Daoy (cell line): ENCODE results near the gene IMPDH1. TPM values are rescaled to one million over a fixed set of nuclear protein-coding genes. Genes with fewer than 3 reads are reported as not detected.

Source experiments
- DNase-seq: peaks from one replicate; pipeline ENCODE4 v3.0.0-alpha.2; 2015; ENCODE audit warnings: low read depth
- total RNA-seq: library from RNA; depleted of rRNA; stranded (reverse); fragments of >200 nt; shearing (Covaris generic); gene quantifications from 2 replicates; pipeline ENCODE4 v1.2.3, GENCODE V29; 2014

The IMPDH1 gene
- total RNA-seq, 1 experiment from 2014 or later, result 76.1 TPM

- peak; percentile 82 for DNase-seq
These were observed 4.1 kb downstream of the IMPDH1 start for GRCh38 chr7:128405471-128406313.

GRCh38 chr7:128404886-128405470 lies 4.8 kb downstream of the IMPDH1 start:
- DNase-seq, result peak; percentile 65

- DNase-seq, result no peak
These were observed 5.6 kb downstream of the IMPDH1 start for GRCh38 chr7:128404143-128404681.

GRCh38 chr7:128403676-128404075 lies 6.1 kb downstream of the IMPDH1 start:
- no peak for DNase-seq

- no peak for DNase-seq
These were observed 7.4 kb downstream of the IMPDH1 start for GRCh38 chr7:128402356-128402755.

- no peak for DNase-seq
These were observed 9.2 kb downstream of the IMPDH1 start for GRCh38 chr7:128400566-128400965.

- DNase-seq, result no peak
These were observed 9.8 kb downstream of the IMPDH1 start for GRCh38 chr7:128399991-128400390.

- DNase-seq, result no peak
These were observed 11.0 kb downstream of the IMPDH1 start for GRCh38 chr7:128398841-128399135.

- DNase-seq, result peak; percentile 65
These were observed 11.6 kb downstream of the IMPDH1 start for GRCh38 chr7:128398016-128398840.

- DNase-seq, result no peak
These were observed 13.4 kb downstream of the IMPDH1 start for GRCh38 chr7:128396357-128396756.

- no peak for DNase-seq
These were observed 14.0 kb downstream of the IMPDH1 start for GRCh38 chr7:128395748-128396147.

GRCh38 chr7:128394904-128395496 lies 14.8 kb downstream of the IMPDH1 start:
- DNase-seq, result no peak

- no peak for DNase-seq
These were observed 16.1 kb downstream of the IMPDH1 start for GRCh38 chr7:128393526-128394330.

- no peak for DNase-seq
These were observed 17.1 kb downstream of the IMPDH1 start for GRCh38 chr7:128392446-128393327.

- no peak for DNase-seq
These were observed 18.0 kb downstream of the IMPDH1 start for GRCh38 chr7:128391805-128392204.

GRCh38 chr7:128390871-128391565 lies 18.8 kb downstream of the IMPDH1 start:
- no peak for DNase-seq

- no peak for DNase-seq
These were observed 20.0 kb downstream of the IMPDH1 start for GRCh38 chr7:128389618-128390329.

GRCh38 chr7:128389085-128389617 lies 20.6 kb downstream of the IMPDH1 start:
- DNase-seq, result no peak

GRCh38 chr7:128388145-128388485 lies 21.7 kb downstream of the IMPDH1 start:
- no peak for DNase-seq
